ENCODE data around the gene FKRP. TPM values are rescaled to one million over a fixed set of nuclear protein-coding genes. Genes with fewer than 3 reads are reported as not detected.
"Not testable (repeated sequence)": the region's sequence is repeated elsewhere in the genome, so short reads cannot be mapped to it uniquely, and the experiment has no call there.

The FKRP gene
- total RNA-seq, 1 donor from 2014 or later = 8.9 TPM

DNA sequence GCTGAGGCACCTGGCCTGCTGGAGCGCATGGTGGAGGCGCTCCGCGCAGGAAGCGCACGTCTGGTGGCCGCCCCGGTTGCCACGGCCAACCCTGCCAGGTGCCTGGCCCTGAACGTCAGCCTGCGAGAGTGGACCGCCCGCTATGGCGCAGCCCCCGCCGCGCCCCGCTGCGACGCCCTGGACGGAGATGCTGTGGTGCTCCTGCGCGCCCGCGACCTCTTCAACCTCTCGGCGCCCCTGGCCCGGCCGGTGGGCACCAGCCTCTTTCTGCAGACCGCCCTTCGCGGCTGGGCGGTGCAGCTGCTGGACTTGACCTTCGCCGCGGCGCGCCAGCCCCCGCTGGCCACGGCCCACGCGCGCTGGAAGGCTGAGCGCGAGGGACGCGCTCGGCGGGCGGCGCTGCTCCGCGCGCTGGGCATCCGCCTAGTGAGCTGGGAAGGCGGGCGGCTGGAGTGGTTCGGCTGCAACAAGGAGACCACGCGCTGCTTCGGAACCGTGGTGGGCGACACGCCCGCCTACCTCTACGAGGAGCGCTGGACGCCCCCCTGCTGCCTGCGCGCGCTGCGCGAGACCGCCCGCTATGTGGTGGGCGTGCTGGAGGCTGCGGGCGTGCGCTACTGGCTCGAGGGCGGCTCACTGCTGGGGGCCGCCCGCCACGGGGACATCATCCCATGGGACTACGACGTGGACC is 10.1 kb downstream of the FKRP start:
- no peak for DNase-seq (ENCODE audit: low read depth in 2 of 2)

DNA sequence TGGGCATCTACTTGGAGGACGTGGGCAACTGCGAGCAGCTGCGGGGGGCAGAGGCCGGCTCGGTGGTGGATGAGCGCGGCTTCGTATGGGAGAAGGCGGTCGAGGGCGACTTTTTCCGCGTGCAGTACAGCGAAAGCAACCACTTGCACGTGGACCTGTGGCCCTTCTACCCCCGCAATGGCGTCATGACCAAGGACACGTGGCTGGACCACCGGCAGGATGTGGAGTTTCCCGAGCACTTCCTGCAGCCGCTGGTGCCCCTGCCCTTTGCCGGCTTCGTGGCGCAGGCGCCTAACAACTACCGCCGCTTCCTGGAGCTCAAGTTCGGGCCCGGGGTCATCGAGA is 10.7 kb downstream of the FKRP start:
- peak; percentile 50 to 55 for DNase-seq (ENCODE audit: low read depth in 2 of 2)

DNA sequence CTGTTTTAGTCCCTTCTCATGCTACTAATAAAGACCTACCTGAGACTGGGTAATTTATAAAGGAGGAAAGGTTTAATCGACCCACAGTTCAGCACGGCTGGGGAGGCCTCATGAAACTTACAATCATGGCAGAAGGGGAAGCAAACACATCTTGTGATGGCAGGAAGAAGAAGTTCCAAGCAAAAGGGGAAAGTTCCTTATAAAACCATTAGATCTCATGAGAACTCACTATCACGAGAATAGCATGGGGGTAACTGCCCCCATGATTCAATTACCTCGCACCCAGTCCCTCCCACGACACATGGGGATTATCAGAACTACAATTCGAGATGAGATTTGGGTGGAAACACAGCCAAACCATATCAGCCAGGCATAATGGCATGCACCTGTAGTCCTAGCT is 13.3 kb downstream of the FKRP start:
- DNase-seq (ENCODE audit: low read depth in 2 of 2) = no peak

DNA sequence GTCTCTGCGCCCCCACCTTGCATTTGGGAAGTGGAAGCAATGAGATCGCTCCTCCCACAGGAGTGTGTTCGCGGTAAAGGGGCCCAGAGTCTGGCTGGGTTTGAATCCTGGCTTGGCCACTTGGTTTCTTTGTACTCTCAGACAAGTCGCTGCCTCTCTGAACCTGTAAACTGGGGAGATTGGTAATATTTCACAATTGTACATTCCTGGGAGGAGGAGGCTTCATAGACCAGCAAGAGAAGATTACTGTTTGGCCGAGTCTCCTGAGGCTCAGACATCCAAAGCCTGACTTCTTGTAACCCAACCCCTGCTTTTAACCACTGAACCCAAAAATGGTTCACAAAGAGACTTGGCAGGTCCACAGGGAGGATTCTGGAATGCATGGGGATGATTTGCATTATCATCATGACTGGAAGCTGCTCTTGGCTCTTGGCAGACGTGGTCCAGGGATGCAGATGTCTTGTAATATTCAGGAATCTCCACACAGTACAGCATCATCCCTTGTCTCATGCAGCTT is 14.0 kb downstream of the FKRP start:
- no peak for DNase-seq (ENCODE audit: low read depth in 2 of 2)

DNA sequence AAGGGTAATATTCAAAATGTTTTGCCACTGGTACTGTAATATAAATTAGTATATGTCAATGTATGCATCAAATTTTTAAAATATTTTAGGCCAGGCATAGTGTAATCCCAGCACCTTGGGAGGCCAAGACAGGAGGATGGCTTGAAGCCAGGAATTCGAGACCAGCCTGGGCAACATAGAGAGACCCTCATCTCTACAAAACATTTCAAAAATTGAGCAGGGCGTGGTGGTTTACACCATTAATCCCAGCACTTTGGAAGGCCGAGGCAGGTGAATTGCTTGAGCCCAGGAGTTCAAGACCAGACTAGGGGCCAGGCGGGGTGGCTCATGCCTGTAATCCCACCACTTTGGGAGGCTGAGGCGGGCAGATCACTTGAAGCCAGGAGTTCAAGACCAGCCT is 14.5 kb downstream of the FKRP start:
- no peak for DNase-seq (ENCODE audit: low read depth in 2 of 2)

DNA sequence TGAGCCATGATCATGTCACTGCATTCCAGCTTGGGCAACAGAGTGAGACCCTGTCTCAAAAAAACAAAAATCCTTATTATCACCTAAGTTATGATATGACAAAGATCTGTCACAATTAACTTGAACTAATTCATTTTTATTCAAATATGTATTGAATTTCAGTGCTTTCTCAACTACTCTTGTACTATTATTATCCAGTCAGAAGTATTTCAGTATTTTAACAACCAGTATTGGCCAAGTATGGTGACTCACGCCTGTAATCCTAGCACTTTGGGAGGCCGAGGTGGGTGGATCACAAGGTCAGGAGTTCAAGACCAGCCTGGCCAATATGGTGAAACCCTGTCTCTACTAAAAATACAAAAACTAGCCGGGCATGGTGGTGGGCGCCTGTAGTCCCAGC is 15.0 kb downstream of the FKRP start:
- not testable (repeated sequence) for DNase-seq (ENCODE audit: low read depth in 2 of 2)

DNA sequence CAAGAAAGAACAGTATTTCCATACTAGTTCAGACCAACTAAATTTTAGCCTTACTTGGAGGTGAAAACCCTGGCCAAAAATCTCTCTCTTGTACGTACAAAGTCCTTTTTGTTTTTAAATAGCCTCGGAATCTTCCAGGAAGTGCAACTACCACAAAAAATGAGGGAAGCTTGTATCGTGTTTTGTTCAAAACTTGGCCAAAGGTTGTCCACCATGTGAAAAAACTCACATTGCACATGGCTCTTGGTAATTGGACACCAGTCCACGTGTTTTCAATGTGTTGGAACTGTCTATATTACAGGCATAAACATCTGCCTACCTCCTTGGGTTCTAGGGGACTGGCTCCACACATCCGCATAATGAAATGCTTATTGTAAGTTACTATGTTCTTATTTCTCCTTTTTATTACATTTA is 15.6 kb downstream of the FKRP start:
- DNase-seq (ENCODE audit: low read depth in 2 of 2) = no peak

DNA sequence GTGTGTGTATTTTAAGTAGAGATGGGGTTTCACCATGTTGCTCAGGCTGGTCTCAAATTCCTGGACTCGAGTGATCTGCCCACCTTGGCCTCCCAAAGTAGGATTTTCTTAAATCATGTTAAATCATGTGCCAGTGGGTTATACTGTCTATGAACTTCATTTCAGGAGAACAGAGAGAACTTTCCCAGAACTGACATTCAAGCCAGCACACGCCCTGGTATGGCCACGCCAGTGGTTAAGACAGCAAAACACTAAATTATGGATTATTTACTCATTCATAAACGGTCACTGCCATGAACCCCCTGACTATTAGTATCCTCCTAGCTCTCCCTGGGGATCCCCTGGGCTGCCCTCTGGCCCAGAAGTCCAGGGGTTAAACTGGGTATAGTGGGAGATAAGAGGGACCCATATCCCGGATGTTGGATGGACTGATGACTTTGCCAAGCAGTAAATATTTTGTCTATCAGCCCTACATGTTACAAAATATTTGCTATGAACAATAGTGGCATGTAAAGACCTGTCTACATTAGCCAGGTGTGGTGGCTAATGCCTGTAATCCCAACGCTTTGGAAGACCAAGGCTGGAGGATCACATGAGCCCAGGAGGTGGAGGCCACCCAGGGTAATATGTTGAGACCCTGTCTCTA is 16.5 kb downstream of the FKRP start:
- DNase-seq (ENCODE audit: low read depth in 2 of 2) = no peak

DNA sequence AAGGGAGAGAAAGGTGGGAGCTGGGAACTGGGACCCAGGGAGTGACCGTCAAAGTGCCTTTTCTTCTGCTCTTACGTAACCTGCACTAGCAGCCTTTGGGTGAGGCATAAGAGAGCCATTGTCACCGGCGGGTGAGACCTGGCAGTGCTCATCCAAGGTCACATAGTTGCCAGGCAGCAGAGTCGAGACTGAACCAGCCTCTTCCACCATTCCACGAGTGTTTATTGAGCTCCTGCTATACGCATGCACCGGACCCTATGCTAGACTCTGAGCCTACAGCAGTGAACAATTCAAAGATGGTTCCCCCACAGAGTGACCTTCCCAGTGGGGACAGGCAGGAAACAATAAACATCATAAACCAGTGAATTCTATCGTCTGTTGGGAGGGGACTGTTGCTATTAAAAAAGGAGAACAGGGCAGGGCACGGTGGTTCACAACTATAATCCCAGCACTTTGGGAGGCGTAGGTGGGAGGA is 19.0 kb downstream of the FKRP start:
- DNase-seq (ENCODE audit: low read depth in 2 of 2) = no peak

DNA sequence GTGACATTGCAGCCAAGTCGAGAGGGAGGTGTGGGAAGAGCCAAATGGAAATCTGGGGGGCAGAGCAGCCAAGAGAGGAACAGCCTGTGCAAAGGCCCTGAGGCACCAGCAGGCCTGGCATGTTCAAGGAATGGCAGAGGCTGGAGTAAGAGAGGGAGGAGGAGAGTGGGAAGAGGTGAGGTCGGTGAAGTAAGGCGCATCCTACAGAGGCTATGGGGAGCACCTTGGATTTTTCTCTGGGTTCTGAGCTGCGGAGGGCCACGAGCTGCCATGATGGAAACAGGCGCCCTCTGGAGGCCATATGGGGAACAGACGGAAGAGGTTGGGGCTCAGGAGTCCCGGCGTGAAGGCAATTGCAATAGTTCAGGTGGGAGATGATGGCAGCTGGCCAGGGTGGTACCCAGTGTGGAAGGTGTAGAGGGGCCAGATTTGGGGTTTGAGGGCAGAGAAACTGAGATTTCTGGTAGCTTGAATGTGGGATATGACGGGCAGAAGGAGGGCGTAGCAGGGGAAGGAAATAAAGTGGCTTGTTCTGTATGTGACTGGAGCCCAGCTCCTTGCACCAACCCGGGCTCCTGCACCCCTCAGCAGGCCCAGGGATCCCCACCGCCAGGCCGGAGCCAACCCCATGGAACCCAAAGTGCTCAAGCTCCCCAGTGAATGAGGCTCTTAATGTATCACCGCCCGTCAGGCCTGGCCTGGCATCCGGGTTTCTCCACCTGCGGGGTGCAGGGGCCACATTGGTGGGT is 20.9 kb downstream of the FKRP start:
- peak in 1 of 2 donors; percentile 47 for DNase-seq (ENCODE audit: low read depth in 2 of 2)

DNA sequence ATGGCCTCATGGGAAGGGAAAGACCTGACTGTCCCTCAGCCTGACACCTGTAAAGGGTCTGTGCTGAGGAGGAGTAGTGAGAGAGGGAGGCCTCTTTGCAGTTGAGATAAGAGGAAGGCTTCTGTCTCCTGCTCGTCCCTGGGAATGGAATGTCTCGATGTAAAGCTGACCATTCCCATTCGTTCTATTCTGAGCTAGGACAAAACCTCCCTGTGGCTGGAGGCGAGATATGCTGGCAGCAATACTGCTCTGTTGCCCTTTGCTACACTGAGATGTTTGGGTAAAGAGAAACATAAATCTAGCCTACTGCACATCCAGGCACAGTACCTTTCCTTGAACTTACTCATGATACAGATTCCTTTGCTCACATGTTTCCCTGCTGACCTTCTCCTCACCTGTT is 22.9 kb downstream of the FKRP start:
- DNase-seq (ENCODE audit: low read depth in 2 of 2) = not testable (repeated sequence)

DNA sequence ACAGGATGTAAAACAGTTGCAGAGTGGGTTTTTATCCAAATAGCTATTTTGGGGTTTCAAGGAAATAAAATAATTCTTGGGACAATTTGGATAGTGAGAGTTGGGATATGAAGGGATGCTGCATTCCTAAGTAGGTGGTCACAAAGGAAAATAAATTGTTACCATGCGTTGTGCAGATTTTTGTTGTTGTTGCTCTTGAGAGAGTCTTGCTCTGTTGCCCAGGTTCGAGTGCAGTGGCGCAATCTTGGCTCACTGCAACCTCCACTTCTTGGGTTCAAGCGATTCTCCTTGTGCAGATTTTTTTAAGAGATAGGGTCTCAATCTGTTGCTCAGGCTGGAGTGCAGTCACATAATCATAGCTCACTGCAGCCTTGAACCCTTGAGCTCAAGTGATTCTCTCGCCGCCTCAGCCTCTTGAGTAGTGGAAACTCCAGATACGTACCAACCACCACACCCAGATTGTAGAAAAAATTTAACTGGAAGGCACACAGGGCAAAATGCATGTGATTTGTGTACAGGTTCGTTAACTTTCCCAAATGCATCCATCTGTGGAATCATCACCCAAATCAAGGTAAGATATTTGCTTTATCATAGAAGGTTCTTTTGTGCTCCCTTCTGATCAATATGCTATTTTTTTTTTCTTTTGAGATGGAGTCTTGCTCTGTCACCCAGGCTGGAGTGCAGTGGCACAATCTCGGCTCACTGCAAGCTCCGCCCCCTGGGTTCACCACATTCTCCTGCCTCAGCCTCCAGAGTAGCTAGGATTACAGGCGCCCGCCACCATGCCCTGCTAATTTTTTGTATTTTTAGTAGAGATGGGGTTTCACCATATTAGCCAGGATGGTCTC is 26.5 kb downstream of the FKRP start:
- DNase-seq (ENCODE audit: low read depth in 2 of 2) = no peak

DNA sequence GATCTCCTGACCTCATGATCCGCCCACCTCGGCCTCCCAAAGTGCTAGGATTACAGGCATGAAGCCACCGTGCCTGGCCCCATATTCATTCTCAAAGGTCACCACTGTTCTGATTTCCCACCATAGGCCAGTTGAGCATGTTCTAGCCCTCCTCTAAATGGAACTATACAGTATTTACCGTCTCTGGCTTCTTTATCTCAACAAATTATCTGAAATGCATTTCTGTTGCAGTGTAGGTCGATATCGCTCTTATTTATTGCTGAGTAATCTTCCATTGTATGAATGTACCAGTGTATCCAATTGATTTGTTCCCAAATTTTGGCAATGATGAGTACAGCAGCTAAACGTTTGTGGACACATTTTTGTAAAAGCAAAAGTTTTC is 27.2 kb downstream of the FKRP start:
- DNase-seq (ENCODE audit: low read depth in 2 of 2) = no peak

DNA sequence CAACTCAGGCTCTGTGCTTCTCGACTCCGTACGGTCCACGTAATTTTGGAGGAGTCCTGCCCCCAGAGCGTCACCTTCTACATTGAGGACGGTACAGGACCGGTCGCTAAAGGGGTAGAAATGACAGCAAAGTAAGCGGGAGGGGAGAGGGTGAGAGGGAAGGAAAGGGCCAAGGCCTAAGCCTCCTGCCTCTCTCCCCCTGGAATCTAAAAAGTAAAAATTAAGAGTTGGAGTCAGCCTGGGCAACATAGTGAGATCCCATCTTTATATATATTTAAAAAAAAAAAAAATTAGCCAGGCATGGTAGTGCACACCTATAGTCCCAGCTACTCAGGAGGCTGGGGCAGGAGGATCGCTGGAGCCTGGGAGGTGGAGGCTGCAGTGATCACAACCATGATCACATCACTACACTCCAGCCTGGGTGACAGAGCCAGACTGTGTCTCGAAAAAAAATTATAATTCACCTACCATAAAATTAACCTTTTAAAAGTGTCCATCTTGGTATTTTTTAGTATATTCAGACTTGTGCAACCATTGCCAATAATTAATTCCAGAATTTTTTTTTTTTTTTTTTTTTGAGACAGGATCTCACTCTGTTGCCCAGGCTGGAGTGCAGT is 29.9 kb downstream of the FKRP start:
- no peak for DNase-seq (ENCODE audit: low read depth in 2 of 2)

DNA sequence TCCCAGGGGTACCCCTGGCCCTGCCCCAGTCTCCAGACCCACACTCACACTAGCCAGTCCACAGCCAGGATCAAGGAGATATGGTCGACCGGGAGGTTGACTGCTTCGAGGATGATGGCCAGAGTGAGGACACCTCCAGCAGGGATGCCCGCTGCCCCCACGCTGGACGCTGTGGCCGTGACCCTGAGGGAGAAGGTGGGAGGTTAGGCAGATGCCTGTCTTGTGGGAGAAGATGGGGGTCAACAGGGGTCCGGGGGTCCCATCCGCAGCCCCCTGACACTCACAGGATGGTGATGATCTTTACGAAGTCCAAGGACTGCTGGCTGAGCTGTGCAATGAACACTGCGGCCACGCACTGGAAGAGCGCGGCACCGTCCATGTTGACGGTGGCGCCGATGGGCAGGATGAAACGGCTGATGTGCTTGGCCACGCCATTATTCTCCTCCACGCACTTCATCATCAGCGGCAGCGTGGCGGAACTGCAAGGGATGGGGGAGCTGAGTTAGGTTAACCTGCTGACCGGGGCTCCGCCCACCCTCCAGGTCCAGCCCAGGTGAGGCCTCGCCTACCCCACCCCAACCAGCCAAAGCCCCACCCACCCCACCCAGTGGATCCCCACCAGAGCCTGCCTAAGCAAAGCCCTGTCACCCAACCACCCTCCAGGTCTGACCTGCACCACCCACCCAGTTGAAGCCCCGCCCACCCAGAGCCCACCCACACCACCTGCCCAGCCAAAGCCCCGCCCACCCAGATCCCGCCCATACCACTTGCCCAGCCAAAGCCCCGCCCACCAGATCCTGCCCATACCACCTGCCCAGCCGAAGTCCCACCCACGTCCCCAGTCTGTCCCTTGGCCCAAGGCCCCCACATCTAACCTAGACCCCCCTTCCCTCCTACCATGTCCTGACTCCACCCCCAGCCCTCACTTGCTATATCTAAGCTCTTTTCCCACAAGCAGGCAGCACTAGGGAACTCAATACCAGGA is 31.4 kb downstream of the FKRP start:
- DNase-seq (ENCODE audit: low read depth in 2 of 2) = no peak

DNA sequence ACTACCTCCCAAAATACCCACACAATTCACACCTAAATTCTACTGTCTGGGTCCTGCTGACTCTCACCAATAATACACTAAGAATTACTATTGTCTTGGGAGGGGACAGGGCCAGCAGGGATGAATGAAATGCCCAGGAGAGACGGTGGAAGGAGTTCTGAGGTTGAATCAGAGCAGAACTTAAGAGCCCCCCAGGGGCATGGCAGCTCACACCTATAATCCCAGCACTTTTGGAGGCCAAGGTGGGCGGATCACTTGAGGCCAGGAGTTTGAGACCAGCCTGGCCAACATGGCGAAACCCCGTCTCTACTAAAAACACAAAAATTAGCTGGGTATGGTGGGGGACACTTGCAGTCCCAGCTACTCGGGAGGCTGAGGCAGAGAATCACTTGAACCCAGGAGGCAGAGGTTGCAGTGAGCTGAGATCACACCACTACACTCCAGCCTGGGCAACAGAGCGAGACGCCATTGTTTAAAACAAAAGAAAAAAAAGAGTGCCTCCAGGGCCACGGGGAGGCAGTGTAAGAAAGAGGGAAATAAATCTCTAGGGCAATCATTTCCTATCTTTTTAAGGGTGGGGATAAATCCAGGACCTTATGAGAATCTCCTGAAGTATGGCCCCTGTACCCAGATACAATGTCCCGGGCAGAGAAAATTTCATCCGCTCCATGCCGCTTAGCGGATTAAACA is 32.2 kb downstream of the FKRP start:
- DNase-seq (ENCODE audit: low read depth in 2 of 2) = not testable (repeated sequence)

DNA sequence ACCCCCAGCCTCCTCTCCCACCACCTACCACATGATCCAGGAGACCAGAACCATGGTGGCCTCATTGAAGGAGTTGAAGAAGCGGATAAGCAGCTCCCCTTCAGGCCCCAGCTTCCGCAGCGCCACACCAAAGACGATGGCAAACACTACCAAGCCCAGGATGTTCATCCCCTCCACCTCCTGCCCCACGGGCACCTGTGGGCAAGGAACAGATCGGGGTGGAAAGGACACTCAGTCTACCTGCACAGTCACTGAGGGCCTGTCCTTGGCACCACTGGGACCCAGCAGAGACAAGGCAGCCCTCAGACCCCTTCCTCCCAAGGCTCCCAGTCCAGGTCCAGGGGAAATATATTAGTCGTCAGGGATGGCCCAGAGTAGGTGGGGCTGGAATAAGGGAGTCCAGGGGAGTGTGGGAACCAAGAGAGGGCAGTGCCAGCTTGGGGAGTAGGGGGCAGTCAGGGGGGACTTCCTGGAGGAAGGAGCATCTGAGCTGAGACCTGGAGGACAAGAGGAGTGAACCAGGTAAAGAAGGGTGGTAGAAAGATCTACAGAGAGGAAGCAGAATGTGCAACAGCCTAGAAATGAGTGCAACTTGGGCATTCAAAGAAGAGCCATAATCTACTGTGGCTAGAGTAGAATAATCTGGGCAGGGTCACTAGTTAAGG is 36.6 kb downstream of the FKRP start:
- DNase-seq (ENCODE audit: low read depth in 2 of 2) = no peak

DNA sequence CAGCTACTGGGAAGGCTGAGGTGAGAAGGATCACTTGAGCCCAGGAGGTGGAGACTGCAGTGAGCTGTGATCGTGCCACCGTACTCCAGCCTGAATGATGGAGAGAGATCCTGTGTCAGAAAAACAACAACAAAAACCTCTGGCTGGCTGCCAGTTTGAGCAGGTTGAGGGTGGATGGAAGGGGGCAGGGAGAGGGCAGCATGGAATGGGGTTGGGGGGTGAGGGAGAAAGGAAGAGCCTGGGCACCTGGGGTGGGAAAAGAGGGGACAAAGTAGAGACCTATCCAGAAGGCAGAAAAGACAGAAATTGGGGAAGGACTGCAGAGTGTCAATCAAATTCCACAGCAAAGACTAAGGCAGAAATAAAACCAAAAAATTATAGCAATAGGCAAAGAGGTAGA is 37.8 kb downstream of the FKRP start:
- DNase-seq (ENCODE audit: low read depth in 2 of 2) = peak in 1 of 2 donors; percentile 28

All from dermis microvascular lymphatic vessel endothelial cell (primary cell).